ENCODE results near the gene TM9SF4.

GRCh38 chr20:32167552-32167951, 58.0 kb downstream of the TM9SF4 start:
- TF ChIP-seq CTCF (optimal IDR thresholded peaks at IDR 0.05 in 1 of 3, IDR thresholded peaks at IDR 0.05 in 1 of 3, conservative IDR thresholded peaks at IDR 0.05 in 1 of 3; ENCODE audit: extremely low read depth in 1 of 3, insufficient read depth in 2 of 3, low read length in 3 of 3): no peak
- no peak for TF ChIP-seq EZH2 (IDR thresholded peaks at IDR 0.05; ENCODE audit: low read length)

All from keratinocyte (primary cell).